ENCODE data around the gene ZCCHC12. TPM values are rescaled to one million over a fixed set of nuclear protein-coding genes. Genes with fewer than 3 reads are reported as not detected.
"Not testable (repeated sequence)": the region's sequence is repeated elsewhere in the genome, so short reads cannot be mapped to it uniquely, and the experiment has no call there.

The ZCCHC12 gene
- not detected for total RNA-seq

DNA sequence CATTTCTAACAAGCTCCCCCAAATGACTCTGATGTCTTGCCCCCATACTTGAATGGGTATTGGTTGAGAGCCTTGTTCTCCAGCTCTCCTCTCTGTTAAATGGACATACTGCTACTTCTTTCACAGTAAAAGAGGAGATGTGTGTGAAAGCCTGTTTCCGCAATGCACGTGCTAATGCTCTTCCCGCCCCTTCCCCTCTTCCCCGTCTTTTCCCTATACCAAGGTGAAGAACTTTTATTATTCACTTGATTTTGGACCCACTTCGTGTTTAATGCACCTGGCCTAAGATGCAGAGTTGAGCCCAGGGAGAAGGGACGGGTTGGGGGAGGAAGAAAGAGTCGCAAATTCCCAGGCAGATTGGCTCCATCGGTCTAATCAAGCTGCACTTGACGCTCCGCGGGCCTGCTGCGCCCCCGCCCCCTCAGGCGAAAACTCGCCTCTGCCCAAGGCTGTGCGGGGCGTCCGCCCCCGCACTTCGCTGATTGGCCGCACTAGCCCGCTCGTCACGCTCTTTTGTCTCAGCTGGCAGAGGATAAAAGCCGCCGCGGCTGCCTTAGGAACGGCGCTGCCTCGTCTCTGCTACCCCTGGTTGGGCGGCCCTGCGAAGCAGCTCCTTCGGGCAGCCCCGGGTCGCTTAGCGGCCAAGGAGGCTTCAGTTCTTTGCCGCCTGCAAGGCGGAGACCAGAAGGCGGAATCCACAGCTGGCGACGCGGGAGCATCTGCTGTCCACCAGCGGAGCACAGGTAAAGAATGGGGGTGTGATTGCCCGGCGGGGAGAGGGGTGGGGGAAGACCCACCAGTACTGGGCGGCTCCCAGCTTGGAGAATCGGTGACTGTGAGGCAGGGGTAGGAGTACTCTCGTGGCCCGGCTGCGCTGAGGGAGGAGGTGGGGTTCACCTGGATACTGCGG is at the start of gene ZCCHC12:
TSS of gene ZCCHC12 (plus strand) at position 562 of the 910 bp plus-strand sequence. CDS start 1,421 bp downstream, outside the sequence.
- Histone ChIP-seq H3K9me3 (ENCODE audit: low read depth, low read length) (no peaks in the 10 kb centered on the region), H3K27me3 (ENCODE audit: insufficient read depth, low read length) (peaks cover 50% of the 10 kb centered on the region), H3K4me3 (ENCODE audit: low read length) (no peak within 1 kb of the TSS), H3K4me1 (ENCODE audit: insufficient read depth, low read length) (peaks cover 23% of the 10 kb centered on the region)

DNA sequence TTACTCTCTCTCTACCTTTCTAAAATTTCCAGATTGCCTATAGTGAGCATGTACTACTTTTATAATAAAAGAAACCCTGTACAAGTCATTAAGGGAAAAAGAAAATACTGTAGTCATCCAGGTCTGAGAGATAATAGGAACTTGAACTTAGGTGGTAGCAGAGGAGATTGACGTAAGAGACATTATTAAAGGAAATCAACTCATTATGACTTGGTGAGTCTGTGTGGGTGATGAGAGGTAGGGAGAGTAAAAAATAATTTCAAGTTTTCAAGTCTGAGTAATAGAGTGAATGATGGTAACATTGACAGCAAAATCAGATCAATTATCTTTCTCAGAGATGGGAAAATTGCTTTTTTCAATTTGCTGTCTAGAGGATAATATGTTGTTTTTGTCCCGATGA is 44.0 kb upstream of the ZCCHC12 start:
- Histone ChIP-seq H3K4me3 (ENCODE audit: low read length) (no peak overlapping the region), H3K9me3 (ENCODE audit: low read depth, low read length) (no peaks in the 10 kb centered on the region), H3K27me3 (ENCODE audit: insufficient read depth, low read length) (no peaks in the 10 kb centered on the region), H3K4me1 (ENCODE audit: insufficient read depth, low read length) (no peaks in the 10 kb centered on the region)

GRCh38 chrX:118780509-118780908 is 43.1 kb upstream of the ZCCHC12 start:
- H3K4me1 ChIP-seq (ENCODE audit: insufficient read depth, low read length) = no peaks in the 10 kb centered on the region
- H3K4me3 ChIP-seq (ENCODE audit: low read length) = no peak overlapping the region
- H3K9me3 ChIP-seq (ENCODE audit: low read depth, low read length) = no peaks in the 10 kb centered on the region
- no peaks in the 10 kb centered on the region for H3K27me3 ChIP-seq (ENCODE audit: insufficient read depth, low read length)

- H3K9me3 ChIP-seq (ENCODE audit: low read depth, low read length) = no peaks in the 10 kb centered on the region
- no peaks in the 10 kb centered on the region for H3K4me1 ChIP-seq (ENCODE audit: insufficient read depth, low read length)
- H3K4me3 ChIP-seq (ENCODE audit: low read length) = no peak overlapping the region
- H3K27me3 ChIP-seq (ENCODE audit: insufficient read depth, low read length) = no peaks in the 10 kb centered on the region
Measured at GRCh38 chrX:118780911-118781310, 42.7 kb upstream of the ZCCHC12 start.

- Histone ChIP-seq H3K27me3 (ENCODE audit: insufficient read depth, low read length) (no peaks in the 10 kb centered on the region), H3K9me3 (ENCODE audit: low read depth, low read length) (no peaks in the 10 kb centered on the region), H3K4me1 (ENCODE audit: insufficient read depth, low read length) (no peaks in the 10 kb centered on the region), H3K4me3 (ENCODE audit: low read length) (no peak overlapping the region)
Measured at GRCh38 chrX:118795528-118796280, 27.9 kb upstream of the ZCCHC12 start.

- no peaks in the 10 kb centered on the region for H3K4me1 ChIP-seq (ENCODE audit: insufficient read depth, low read length)
- no peaks in the 10 kb centered on the region for H3K27me3 ChIP-seq (ENCODE audit: insufficient read depth, low read length)
- no peaks in the 10 kb centered on the region for H3K9me3 ChIP-seq (ENCODE audit: low read depth, low read length)
- H3K4me3 ChIP-seq (ENCODE audit: low read length) = no peak overlapping the region
Measured at GRCh38 chrX:118802857-118803256, 20.8 kb upstream of the ZCCHC12 start.

- Histone ChIP-seq H3K4me1 (ENCODE audit: insufficient read depth, low read length) (no peaks in the 10 kb centered on the region), H3K9me3 (ENCODE audit: low read depth, low read length) (no peaks in the 10 kb centered on the region), H3K27me3 (ENCODE audit: insufficient read depth, low read length) (no peaks in the 10 kb centered on the region), H3K4me3 (ENCODE audit: low read length) (no peak overlapping the region)
Measured at GRCh38 chrX:118807151-118808017, 16.2 kb upstream of the ZCCHC12 start.

DNA sequence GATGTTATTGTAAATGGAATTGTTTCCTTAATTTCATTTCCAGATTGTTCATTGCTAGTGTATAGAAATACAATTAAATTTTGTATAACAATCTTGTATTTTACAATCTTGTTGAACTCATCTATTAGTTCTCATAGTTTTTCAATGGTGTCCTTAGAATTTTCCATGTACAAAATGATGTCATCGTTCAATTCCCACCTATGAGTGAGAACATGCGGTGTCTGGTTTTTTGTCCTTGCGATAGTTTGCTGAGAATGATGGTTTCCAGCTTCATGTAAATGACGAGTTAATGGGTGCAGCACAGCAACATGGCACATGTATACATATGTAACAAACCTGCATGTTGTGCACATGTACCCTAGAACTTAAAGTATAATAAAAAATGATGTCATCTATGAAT is 6.4 kb upstream of the ZCCHC12 start:
- H3K4me3 ChIP-seq (ENCODE audit: low read length); H3K4me1 ChIP-seq (ENCODE audit: insufficient read depth, low read length); H3K27me3 ChIP-seq (ENCODE audit: insufficient read depth, low read length); H3K9me3 ChIP-seq (ENCODE audit: low read depth, low read length): not testable (repeated sequence)

GRCh38 chrX:118824173-118824730 is 628 bp downstream of the ZCCHC12 start:
- no peak overlapping the region for H3K4me3 ChIP-seq (ENCODE audit: low read length)
- peaks cover 50% of the 10 kb centered on the region for H3K27me3 ChIP-seq (ENCODE audit: insufficient read depth, low read length)
- peaks cover 23% of the 10 kb centered on the region for H3K4me1 ChIP-seq (ENCODE audit: insufficient read depth, low read length)
- H3K9me3 ChIP-seq (ENCODE audit: low read depth, low read length) = no peaks in the 10 kb centered on the region

- Histone ChIP-seq H3K4me1 (ENCODE audit: insufficient read depth, low read length) (peaks cover 23% of the 10 kb centered on the region), H3K4me3 (ENCODE audit: low read length) (no peak overlapping the region), H3K27me3 (ENCODE audit: insufficient read depth, low read length) (peaks cover 50% of the 10 kb centered on the region), H3K9me3 (ENCODE audit: low read depth, low read length) (no peaks in the 10 kb centered on the region)
Measured at GRCh38 chrX:118825227-118825626, 1.6 kb downstream of the ZCCHC12 start.

GRCh38 chrX:118839334-118839958 is 15.8 kb downstream of the ZCCHC12 start:
- H3K4me3 ChIP-seq (ENCODE audit: low read length) = peak overlapping the region; percentile 6
- peaks cover 5% of the 10 kb centered on the region for H3K27me3 ChIP-seq (ENCODE audit: insufficient read depth, low read length)
- H3K9me3 ChIP-seq (ENCODE audit: low read depth, low read length) = no peaks in the 10 kb centered on the region
- peaks cover 8% of the 10 kb centered on the region for H3K4me1 ChIP-seq (ENCODE audit: insufficient read depth, low read length)

GRCh38 chrX:118847676-118848075 is 24.1 kb downstream of the ZCCHC12 start:
- Histone ChIP-seq H3K4me3 (ENCODE audit: low read length) (no peak overlapping the region), H3K9me3 (ENCODE audit: low read depth, low read length) (no peaks in the 10 kb centered on the region), H3K4me1 (ENCODE audit: insufficient read depth, low read length) (no peaks in the 10 kb centered on the region), H3K27me3 (ENCODE audit: insufficient read depth, low read length) (no peaks in the 10 kb centered on the region)

- Histone ChIP-seq H3K9me3 (ENCODE audit: low read depth, low read length) (no peaks in the 10 kb centered on the region), H3K4me1 (ENCODE audit: insufficient read depth, low read length) (no peaks in the 10 kb centered on the region), H3K4me3 (ENCODE audit: low read length) (no peak overlapping the region), H3K27me3 (ENCODE audit: insufficient read depth, low read length) (no peaks in the 10 kb centered on the region)
Measured at GRCh38 chrX:118853596-118853995, 30.0 kb downstream of the ZCCHC12 start.

- no peak overlapping the region for H3K4me3 ChIP-seq (ENCODE audit: low read length)
- H3K27me3 ChIP-seq (ENCODE audit: insufficient read depth, low read length) = no peaks in the 10 kb centered on the region
- H3K9me3 ChIP-seq (ENCODE audit: low read depth, low read length) = no peaks in the 10 kb centered on the region
- H3K4me1 ChIP-seq (ENCODE audit: insufficient read depth, low read length) = no peaks in the 10 kb centered on the region
Measured at GRCh38 chrX:118855681-118856310, 32.2 kb downstream of the ZCCHC12 start.
